ENCODE results near the gene FRS3.

GRCh38 chr6:41735427-41736185, 44.1 kb downstream of the FRS3 start, which contains the start of gene TFEB:
- TF ChIP-seq CTCF (IDR thresholded peaks at IDR 0.05) (peak; percentile 89 to 100 (median 94)), POLR2A (IDR thresholded peaks at IDR 0.05) (peak; percentile 66)
